Right cardiac atrium (tissue), 5 donors: ENCODE data around the gene ANKRD63. TPM values are rescaled to one million over a fixed set of nuclear protein-coding genes. Genes with fewer than 3 reads are reported as not detected.

ENCODE experiments used
- ATAC-seq, 2 donors: fragments of 200-7000 bp; cut with Tn5 transposase; one replicate each; pipeline versions ENCODE4 v1.8.0 to v1.9.1; 2020; ENCODE audit warnings: moderate library complexity in 2 of 2, mild to moderate bottlenecking in 1 of 2
- DNase-seq, 3 donors: peaks; one replicate each; pipeline ENCODE4 v3.0.0-alpha.2; 2020
- H3K27ac ChIP-seq: one replicate; pipeline ENCODE4 v1.5.1; 2013; ENCODE audit warnings: mild to moderate bottlenecking, low read length, control low read depth, moderate library complexity
- H3K27me3 ChIP-seq: one replicate; pipeline ENCODE4 v1.6.1; 2013; ENCODE audit not compliant: control insufficient read depth, insufficient read depth
- H3K4me1 ChIP-seq: one replicate; pipeline ENCODE4 v1.6.1; 2013; ENCODE audit warnings: low read length; ENCODE audit not compliant: control insufficient read depth, insufficient read depth
- H3K4me3 ChIP-seq: one replicate; pipeline ENCODE4 v1.5.1; 2013; ENCODE audit warnings: low read length, control low read depth
- H3K9me3 ChIP-seq: one replicate; pipeline ENCODE4 v1.6.1; 2013; ENCODE audit warnings: low read length; ENCODE audit not compliant: control insufficient read depth
- WGBS: extraction: QIAGEN DNeasy Blood & Tissue Kit; methylation state at CpG from one replicate; pipeline ENCODE4 v1.1.7; 2013; 5-methylcytosine and 5-hydroxymethylcytosine counted together
- intact Hi-C, 4 donors: fragments of 100-400 bp; cut with DNase I; formaldehyde crosslinking; loops; one replicate each; pipeline versions ENCODE4 v1.11.0 to v1.14.0; 2022 to 2023
- polyA plus RNA-seq: library from polyadenylated mRNA; stranded (reverse); fragments of 200-250 nt; gene quantifications from one replicate; pipeline ENCODE4 v1.2.3, GENCODE V29; 2013
- total RNA-seq, 4 donors: library from RNA; stranded (reverse); fragmentation: NEBNext Ultra II Directional; extraction: Animal tissue kit (Norgen Biotek cat#: 25700); gene quantifications; one replicate each; pipeline ENCODE4 v1.2.1, GENCODE V29; 2021
- donor health status: healthy with polysubstance abuse.
- donor health status: DM: no; HTN: yes; CAD: no.
- donor health status: DM: no; HTN: no; CAD: no.
- donor health status: DM: no; HTN: yes; CAD: no; lungs with severe emphysema.
- donor health status: DM: yes; HTN: yes; CAD: no.

The ANKRD63 gene
- total and polyA plus RNA-seq, 5 donors = 0.42 to 5.0 (median 4.3) TPM

- 92% methylated on average over 2 of the region's 2 CpGs for WGBS
- H3K27me3 ChIP-seq = no peaks in the 10 kb centered on the region
- H3K4me1 ChIP-seq = no peaks in the 10 kb centered on the region
- intact Hi-C loops = no loop called here
- no peak overlapping the region for H3K27ac ChIP-seq
- no peak for DNase-seq
- H3K4me3 ChIP-seq = no peak overlapping the region
- H3K9me3 ChIP-seq = no peaks in the 10 kb centered on the region
- ATAC-seq = no peak
Observed at GRCh38 chr15:40303576-40303975, 20.7 kb upstream of the ANKRD63 start.

- Histone ChIP-seq H3K4me3 (no peak overlapping the region), H3K9me3 (no peaks in the 10 kb centered on the region), H3K4me1 (no peaks in the 10 kb centered on the region), H3K27ac (no peak overlapping the region), H3K27me3 (no peaks in the 10 kb centered on the region)
- DNase-seq = peak in 1 of 3 donors; percentile 65
- intact Hi-C loops = no loop called here
- ATAC-seq = no peak
- 55% methylated on average over 11 of the region's 11 CpGs for WGBS
Observed at GRCh38 chr15:40302981-40303380, 20.1 kb upstream of the ANKRD63 start.

- DNase-seq (peak in 1 of 3 donors; percentile 61), ATAC-seq (no peak)
- no peaks in the 10 kb centered on the region for H3K4me1 ChIP-seq
- H3K9me3 ChIP-seq = no peaks in the 10 kb centered on the region
- intact Hi-C loops = no loop called here
- H3K27ac ChIP-seq = no peak overlapping the region
- no peak overlapping the region for H3K4me3 ChIP-seq
- WGBS = 88% methylated on average over 19 of the region's 19 CpGs
- no peaks in the 10 kb centered on the region for H3K27me3 ChIP-seq
Observed at GRCh38 chr15:40302288-40302886, 19.5 kb upstream of the ANKRD63 start.

- peak; percentile 37 to 68 for ATAC-seq
- H3K4me1 ChIP-seq = no peaks in the 10 kb centered on the region
- DNase-seq = peak in 1 of 3 donors; percentile 76
- no peak overlapping the region for H3K27ac ChIP-seq
- H3K9me3 ChIP-seq = no peaks in the 10 kb centered on the region
- intact Hi-C loops = no loop called here
- 39% methylated on average over 12 of the region's 12 CpGs for WGBS
- H3K4me3 ChIP-seq = no peak overlapping the region
- H3K27me3 ChIP-seq = no peaks in the 10 kb centered on the region
Observed at GRCh38 chr15:40301467-40302179, 18.8 kb upstream of the ANKRD63 start.

GRCh38 chr15:40300771-40301170 lies 17.9 kb upstream of the ANKRD63 start:
- H3K9me3 ChIP-seq = no peaks in the 10 kb centered on the region
- ATAC-seq = no peak
- intact Hi-C loops = no loop called here
- H3K27me3 ChIP-seq = no peaks in the 10 kb centered on the region
- DNase-seq = no peak
- H3K4me3 ChIP-seq = no peak overlapping the region
- WGBS = 79% methylated on average over 2 of the region's 2 CpGs
- no peaks in the 10 kb centered on the region for H3K4me1 ChIP-seq
- no peak overlapping the region for H3K27ac ChIP-seq

GRCh38 chr15:40300367-40300766 lies 17.5 kb upstream of the ANKRD63 start:
- H3K4me3 ChIP-seq = no peak overlapping the region
- ATAC-seq (no peak), DNase-seq (no peak)
- no peaks in the 10 kb centered on the region for H3K27me3 ChIP-seq
- H3K9me3 ChIP-seq = no peaks in the 10 kb centered on the region
- WGBS = 97% methylated on average over 2 of the region's 2 CpGs
- no peak overlapping the region for H3K27ac ChIP-seq
- intact Hi-C loops = no loop called here
- peaks cover 2% of the 10 kb centered on the region for H3K4me1 ChIP-seq

GRCh38 chr15:40298216-40298935 lies 15.5 kb upstream of the ANKRD63 start:
- Histone ChIP-seq H3K27ac (no peak overlapping the region), H3K4me3 (no peak overlapping the region), H3K27me3 (no peaks in the 10 kb centered on the region), H3K9me3 (no peaks in the 10 kb centered on the region), H3K4me1 (peaks cover 4% of the 10 kb centered on the region)
- 92% methylated on average over 17 of the region's 17 CpGs for WGBS
- DNase-seq (no peak), ATAC-seq (no peak)
- intact Hi-C loops = no loop called here

GRCh38 chr15:40297356-40297755 lies 14.5 kb upstream of the ANKRD63 start:
- Histone ChIP-seq H3K27ac (no peak overlapping the region), H3K4me1 (peaks cover 4% of the 10 kb centered on the region), H3K4me3 (no peak overlapping the region), H3K9me3 (no peaks in the 10 kb centered on the region), H3K27me3 (no peaks in the 10 kb centered on the region)
- 94% methylated on average over 10 of the region's 10 CpGs for WGBS
- no peak for DNase-seq
- intact Hi-C loops = no loop called here
- no peak for ATAC-seq

GRCh38 chr15:40296561-40297230 lies 13.8 kb upstream of the ANKRD63 start:
- DNase-seq (peak in 1 of 3 donors; percentile 52), ATAC-seq (peak; percentile 4 to 7)
- peak overlapping the region; percentile 85 for H3K27ac ChIP-seq
- no peak overlapping the region for H3K4me3 ChIP-seq
- 68% methylated on average over 5 of the region's 5 CpGs for WGBS
- H3K4me1 ChIP-seq = peaks cover 7% of the 10 kb centered on the region
- no peaks in the 10 kb centered on the region for H3K9me3 ChIP-seq
- intact Hi-C loops = no loop called here
- H3K27me3 ChIP-seq = no peaks in the 10 kb centered on the region

- Histone ChIP-seq H3K27ac (peak overlapping the region; percentile 85), H3K9me3 (no peaks in the 10 kb centered on the region), H3K4me3 (no peak overlapping the region), H3K27me3 (no peaks in the 10 kb centered on the region), H3K4me1 (peaks cover 7% of the 10 kb centered on the region)
- DNase-seq (peak; percentile 63 to 89 (median 86)), ATAC-seq (peak; percentile 81 to 85)
- intact Hi-C loops = no loop called here
- WGBS = 35% methylated on average over 12 of the region's 12 CpGs
Observed at GRCh38 chr15:40295877-40296560, 13.2 kb upstream of the ANKRD63 start.
